ENCODE results near the gene PLEKHG5.

PLEKHG5 gene

GRCh38 chr1:6491480-6491962 is at the start of gene PLEKHG5:
Gene PLEKHG5 (minus strand): TSS chr1:6491667. CDS start chr1:6477571, 14,096 bp downstream.
- DNase-seq, result no peak

- no peak for DNase-seq
Observed at GRCh38 chr1:6538956-6539355, 47.5 kb upstream of the PLEKHG5 start.

GRCh38 chr1:6536291-6536690 is 44.8 kb upstream of the PLEKHG5 start:
- DNase-seq, result no peak

- DNase-seq, result no peak
Observed at GRCh38 chr1:6535214-6535613, 43.7 kb upstream of the PLEKHG5 start.

GRCh38 chr1:6534248-6534822 is 42.9 kb upstream of the PLEKHG5 start:
- no peak for DNase-seq

GRCh38 chr1:6531996-6532395 is 40.5 kb upstream of the PLEKHG5 start:
- DNase-seq, result no peak

- DNase-seq, result no peak
Observed at GRCh38 chr1:6530504-6531160, 39.2 kb upstream of the PLEKHG5 start.

- no peak for DNase-seq
Observed at GRCh38 chr1:6528492-6528891, 37.0 kb upstream of the PLEKHG5 start.

- no peak for DNase-seq
Observed at GRCh38 chr1:6526316-6526715, 34.8 kb upstream of the PLEKHG5 start.

GRCh38 chr1:6523566-6523965 is 32.1 kb upstream of the PLEKHG5 start:
- DNase-seq, result no peak

- no peak for DNase-seq
Observed at GRCh38 chr1:6521536-6521935, 30.1 kb upstream of the PLEKHG5 start.

GRCh38 chr1:6519935-6520671 is 28.6 kb upstream of the PLEKHG5 start:
- no peak for DNase-seq

- DNase-seq, result peak; percentile 21
Observed at GRCh38 chr1:6519491-6519934, 28.0 kb upstream of the PLEKHG5 start.

GRCh38 chr1:6517435-6517851 is 26.0 kb upstream of the PLEKHG5 start:
- DNase-seq, result no peak

GRCh38 chr1:6515771-6516170 is 24.3 kb upstream of the PLEKHG5 start:
- no peak for DNase-seq

- DNase-seq, result no peak
Observed at GRCh38 chr1:6513320-6513801, 21.9 kb upstream of the PLEKHG5 start.

- DNase-seq, result no peak
Observed at GRCh38 chr1:6512908-6513280, 21.4 kb upstream of the PLEKHG5 start.

GRCh38 chr1:6512245-6512907 is 20.9 kb upstream of the PLEKHG5 start:
- no peak for DNase-seq

- DNase-seq, result no peak
Observed at GRCh38 chr1:6511561-6512244, 20.2 kb upstream of the PLEKHG5 start.

- no peak for DNase-seq
Observed at GRCh38 chr1:6511056-6511455, 19.6 kb upstream of the PLEKHG5 start.

GRCh38 chr1:6510493-6510892 is 19.0 kb upstream of the PLEKHG5 start:
- no peak for DNase-seq

- no peak for DNase-seq
Observed at GRCh38 chr1:6509919-6510291, 18.4 kb upstream of the PLEKHG5 start.

All from NCI-H1436 (cell line).